WTC11 (cell line): Measurements from ENCODE around the gene SSRP1. TPM values are rescaled to one million over a fixed set of nuclear protein-coding genes. Genes with fewer than 3 reads are reported as not detected.

ENCODE experiments used
- ATAC-seq: fragments of 200-7000 bp; cut with Tn5 transposase; 2 replicates; pipeline ENCODE4 v1.10.0; 2021; ENCODE audit warnings: mild to moderate bottlenecking, moderate library complexity
- CTCF ChIA-PET: fragments of 300-600 bp; sonication (Branson Sonifier 250); formaldehyde crosslinking; loops from one replicate; lab custom pipeline; 2021; ENCODE audit warnings: antibody characterized with exemption; lab: Charles Lee
- POLR2A ChIA-PET: fragments of 350-600 bp; sonication (Branson Sonifier 250); formaldehyde crosslinking; loops from one replicate; lab custom pipeline; 2021; ENCODE audit warnings: antibody characterized with exemption; lab: Charles Lee
- DNase-seq: peaks from one replicate; pipeline ENCODE4 v3.0.0; 2021; ENCODE audit warnings: low spot score
- H3K27ac Mint-ChIP-seq: 2 replicates; pipeline ENCODE4 v1.8.0; 2021; ENCODE audit warnings: mixed read lengths
- H3K27me3 Mint-ChIP-seq: 2 replicates; pipeline ENCODE4 v1.8.0; 2021; ENCODE audit warnings: low read depth, mild to moderate bottlenecking, moderate library complexity, mixed read lengths
- H3K36me3 Mint-ChIP-seq: 2 replicates; pipeline ENCODE4 v1.8.0; 2021; ENCODE audit warnings: mixed read lengths
- H3K4me1 Mint-ChIP-seq: 2 replicates; pipeline ENCODE4 v1.8.0; 2022; ENCODE audit warnings: mixed read lengths
- H3K4me3 Mint-ChIP-seq: 2 replicates; pipeline ENCODE4 v1.8.0; 2021; ENCODE audit warnings: mild to moderate bottlenecking, moderate library complexity, mixed read lengths
- H3K9me3 Mint-ChIP-seq: 2 replicates; pipeline ENCODE4 v1.8.0; 2021; ENCODE audit warnings: mixed read lengths
- EMX1 ChIP-seq: fragments of 250-450 bp; sonication (Bioruptor Pico); IDR thresholded peaks from 2 replicates; pipeline ENCODE4 v1.8.0; 2021; ENCODE audit warnings: mild to moderate bottlenecking
- GABPB1 ChIP-seq: sonication (generic); formaldehyde crosslinking; IDR thresholded peaks from 2 replicates; pipeline ENCODE4 v1.8.1; 2023; ENCODE audit warnings: mild to moderate bottlenecking, missing genetic modification reagents
- JUN ChIP-seq: sonication (generic); formaldehyde crosslinking; IDR thresholded peaks from 2 replicates; pipeline ENCODE4 v1.8.0; 2023; ENCODE audit warnings: mild to moderate bottlenecking, missing genetic modification reagents
- MAX ChIP-seq: sonication (generic); formaldehyde crosslinking; IDR thresholded peaks from 2 replicates; pipeline ENCODE4 v1.8.0; 2022; ENCODE audit warnings: mild to moderate bottlenecking, missing genetic modification reagents
- NFE2L1 ChIP-seq: sonication (generic); formaldehyde crosslinking; IDR thresholded peaks from 2 replicates; pipeline ENCODE4 v1.8.1; 2023; ENCODE audit warnings: missing genetic modification reagents
- ZBTB21 ChIP-seq: sonication (generic); formaldehyde crosslinking; IDR thresholded peaks from 2 replicates; pipeline ENCODE4 v1.8.1; 2023; ENCODE audit warnings: mild to moderate bottlenecking, missing genetic modification reagents, borderline replicate concordance
- ZNF138 ChIP-seq: sonication (generic); formaldehyde crosslinking; conservative IDR thresholded peaks from 2 replicates; pipeline ENCODE4 v1.8.1; 2022; ENCODE audit warnings: mild to moderate bottlenecking, moderate library complexity, missing genetic modification reagents
- ZNF416 ChIP-seq: fragments of 250-450 bp; sonication (Bioruptor Pico); IDR thresholded peaks from 2 replicates; pipeline ENCODE4 v1.9.0; 2021; ENCODE audit warnings: mild to moderate bottlenecking, inconsistent platforms
- total RNA-seq: library from RNA; stranded (reverse); gene quantifications from 3 replicates; pipeline ENCODE4 v1.2.3, GENCODE V29; 2021
- TF ChIP-seq, protein P1 (sequence below): sonication (generic); formaldehyde crosslinking; IDR thresholded peaks from 2 replicates; pipeline ENCODE4 v1.8.1; 2022; ENCODE audit warnings: mild to moderate bottlenecking, moderate library complexity, missing genetic modification reagents
- TF ChIP-seq, protein P2 (sequence below): fragments of 250-450 bp; sonication (Bioruptor Pico); IDR thresholded peaks from 2 replicates; pipeline ENCODE4 v2.1.2; 2022; ENCODE audit warnings: mild to moderate bottlenecking, moderate library complexity
- TF ChIP-seq, protein P3 (sequence below): sonication (generic); formaldehyde crosslinking; IDR thresholded peaks from 2 replicates; pipeline ENCODE4 v1.8.1; 2022; ENCODE audit warnings: missing genetic modification reagents, borderline replicate concordance

SSRP1 gene
- total RNA-seq, 1 experiment from 2014 or later: 228 TPM

- ChIA-PET POLR2A (interaction anchor here (0.6 to 2.9 kb wide), 8 partner anchors 9 to 388 kb away, joined by 3 to 29 read pairs (median 6); partner anchors contain the start of genes MED19 and SSRP1), CTCF (interaction anchor here (0.9 to 3.7 kb wide), 8 partner anchors 11 to 169 kb away, joined by 3 to 20 read pairs (median 6); partner anchors contain the start of genes P2RX3 and SSRP1)
- Mint-ChIP-seq H3K4me1 (peaks cover 49% of the 10 kb centered on the region), H3K27ac (peak overlapping the region; percentile 89), H3K4me3 (peak overlapping the region; percentile 88), H3K9me3 (no peaks in the 10 kb centered on the region), H3K36me3 (peaks cover 46% of the 10 kb centered on the region), H3K27me3 (no peaks in the 10 kb centered on the region)
- peak; percentile 28 for ATAC-seq
- DNase-seq: peak; percentile 72
- TF ChIP-seq JUN (CRISPR knock-in tag) (0 out of 2 replicates have a peak, but pooled peaks have one; percentile 33), MAX (CRISPR knock-in tag) (0 out of 2 replicates have a peak, but pooled peaks have one; percentile 41)
- TF ChIP-seq, protein P1, sequence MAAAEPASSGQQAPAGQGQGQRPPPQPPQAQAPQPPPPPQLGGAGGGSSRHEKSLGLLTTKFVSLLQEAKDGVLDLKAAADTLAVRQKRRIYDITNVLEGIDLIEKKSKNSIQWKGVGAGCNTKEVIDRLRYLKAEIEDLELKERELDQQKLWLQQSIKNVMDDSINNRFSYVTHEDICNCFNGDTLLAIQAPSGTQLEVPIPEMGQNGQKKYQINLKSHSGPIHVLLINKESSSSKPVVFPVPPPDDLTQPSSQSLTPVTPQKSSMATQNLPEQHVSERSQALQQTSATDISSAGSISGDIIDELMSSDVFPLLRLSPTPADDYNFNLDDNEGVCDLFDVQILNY: no peak
These were observed 11.4 kb downstream of the SSRP1 start for GRCh38 chr11:57324154-57324885.

GRCh38 chr11:57323855-57324153 lies 11.9 kb downstream of the SSRP1 start:
- ChIA-PET CTCF (interaction anchor here (0.9 to 3.7 kb wide), 5 partner anchors 11 to 27 kb away, joined by 3 to 20 read pairs (median 5); partner anchors contain the start of genes P2RX3 and SSRP1), POLR2A (interaction anchor here (0.6 to 2.9 kb wide), 6 partner anchors 8 to 388 kb away, joined by 3 to 29 read pairs (median 4); partner anchors contain the start of gene MED19)
- H3K4me1 Mint-ChIP-seq: peaks cover 52% of the 10 kb centered on the region

GRCh38 chr11:57323167-57323854 lies 12.4 kb downstream of the SSRP1 start:
- H3K4me3 Mint-ChIP-seq: peak overlapping the region; percentile 88
- H3K36me3 Mint-ChIP-seq: peaks cover 39% of the 10 kb centered on the region
- ChIA-PET POLR2A (interaction anchor here (0.6 to 2.9 kb wide), 5 partner anchors 8 to 389 kb away, joined by 3 to 29 read pairs (median 4); partner anchors contain the start of gene MED19), CTCF (interaction anchor here (0.7 to 3.7 kb wide), 6 partner anchors 11 to 196 kb away, joined by 3 to 20 read pairs (median 6); partner anchors contain the start of gene P2RX3)
- peak overlapping the region; percentile 82 for H3K27ac Mint-ChIP-seq
- no peaks in the 10 kb centered on the region for H3K9me3 Mint-ChIP-seq
- no peak for TF ChIP-seq ZBTB21 (CRISPR knock-in tag)
- ATAC-seq (no peak), DNase-seq (no peak)
- peaks cover 52% of the 10 kb centered on the region for H3K4me1 Mint-ChIP-seq
- H3K27me3 Mint-ChIP-seq: no peaks in the 10 kb centered on the region

More at GRCh38 chr11:57323855-57324153, 11.9 kb downstream of the SSRP1 start:
- TF ChIP-seq ZNF416 (CRISPR knock-in tag) (no peak), NFE2L1 (CRISPR knock-in tag) (no peak), GABPB1 (CRISPR knock-in tag) (no peak), ZNF138 (no peak), EMX1 (CRISPR knock-in tag) (no peak)
- TF ChIP-seq, protein P2, sequence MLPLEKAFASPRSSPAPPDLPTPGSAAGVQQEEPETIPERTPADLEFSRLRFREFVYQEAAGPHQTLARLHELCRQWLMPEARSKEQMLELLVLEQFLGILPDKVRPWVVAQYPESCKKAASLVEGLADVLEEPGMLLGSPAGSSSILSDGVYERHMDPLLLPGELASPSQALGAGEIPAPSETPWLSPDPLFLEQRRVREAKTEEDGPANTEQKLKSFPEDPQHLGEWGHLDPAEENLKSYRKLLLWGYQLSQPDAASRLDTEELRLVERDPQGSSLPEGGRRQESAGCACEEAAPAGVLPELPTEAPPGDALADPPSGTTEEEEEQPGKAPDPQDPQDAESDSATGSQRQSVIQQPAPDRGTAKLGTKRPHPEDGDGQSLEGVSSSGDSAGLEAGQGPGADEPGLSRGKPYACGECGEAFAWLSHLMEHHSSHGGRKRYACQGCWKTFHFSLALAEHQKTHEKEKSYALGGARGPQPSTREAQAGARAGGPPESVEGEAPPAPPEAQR: no peak
- TF ChIP-seq, protein P3, sequence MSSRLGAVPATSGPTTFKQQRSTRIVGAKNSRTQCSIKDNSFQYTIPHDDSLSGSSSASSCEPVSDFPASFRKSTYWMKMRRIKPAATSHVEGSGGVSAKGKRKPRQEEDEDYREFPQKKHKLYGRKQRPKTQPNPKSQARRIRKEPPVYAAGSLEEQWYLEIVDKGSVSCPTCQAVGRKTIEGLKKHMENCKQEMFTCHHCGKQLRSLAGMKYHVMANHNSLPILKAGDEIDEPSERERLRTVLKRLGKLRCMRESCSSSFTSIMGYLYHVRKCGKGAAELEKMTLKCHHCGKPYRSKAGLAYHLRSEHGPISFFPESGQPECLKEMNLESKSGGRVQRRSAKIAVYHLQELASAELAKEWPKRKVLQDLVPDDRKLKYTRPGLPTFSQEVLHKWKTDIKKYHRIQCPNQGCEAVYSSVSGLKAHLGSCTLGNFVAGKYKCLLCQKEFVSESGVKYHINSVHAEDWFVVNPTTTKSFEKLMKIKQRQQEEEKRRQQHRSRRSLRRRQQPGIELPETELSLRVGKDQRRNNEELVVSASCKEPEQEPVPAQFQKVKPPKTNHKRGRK: no peak
- no peak for DNase-seq
- Mint-ChIP-seq H3K4me3 (peak overlapping the region; percentile 88), H3K27me3 (no peaks in the 10 kb centered on the region), H3K9me3 (no peaks in the 10 kb centered on the region), H3K36me3 (peaks cover 44% of the 10 kb centered on the region), H3K27ac (peak overlapping the region; percentile 89)
- no peak for ATAC-seq
